B cell (primary cell): ENCODE data around the gene BCL2. TPM values are rescaled to one million over a fixed set of nuclear protein-coding genes. Genes with fewer than 3 reads are reported as not detected.

ENCODE experiments used
- ATAC-seq: fragments of 200-7000 bp; cut with Tn5 transposase; one replicate; pipeline ENCODE4 v1.10.0; 2021; ENCODE audit warnings: low read depth, mild to moderate bottlenecking, moderate number of reproducible peaks, moderate library complexity
- CTCF ChIA-PET: fragments of 350-600 bp; sonication (Branson Sonifier 250); formaldehyde crosslinking; loops from one replicate; lab custom pipeline; 2021; ENCODE audit warnings: antibody characterized with exemption, inconsistent platforms; lab: Charles Lee
- POLR2A ChIA-PET: fragments of 350-600 bp; sonication (Branson Sonifier 250); formaldehyde crosslinking; loops from one replicate; lab custom pipeline; 2021; ENCODE audit warnings: antibody characterized with exemption; lab: Charles Lee
- DNase-seq: peaks from one replicate; pipeline ENCODE4 v3.0.0; 2013
- H2AFZ ChIP-seq: 2 replicates; pipeline ENCODE4 v1.6.1; 2012; ENCODE audit warnings: mild to moderate bottlenecking, low read depth, low read length; ENCODE audit not compliant: insufficient read depth, poor library complexity, severe bottlenecking
- H3K27ac ChIP-seq, 2 donors: 1 replicate in 1 of 2; 2 replicates in 1 of 2; pipeline ENCODE4 v1.5.1; 2012 to 2013; ENCODE audit warnings: low read length in 2 of 2, mild to moderate bottlenecking in 2 of 2, moderate library complexity in 1 of 2
- H3K27me3 ChIP-seq, 4 experiments: fragments of 200-600 bp in 1 of 4; sonication (generic) in 1 of 4; replicated peaks in 1 of 4; 1 replicate in 2 of 4; 2 replicates in 2 of 4; pipeline versions ENCODE4 v1.6.1 to v1.7.0; 2013 to 2016; ENCODE audit warnings: low read length in 3 of 4, mild to moderate bottlenecking in 2 of 4, mixed read lengths in 1 of 4, moderate library complexity in 1 of 4; ENCODE audit not compliant: insufficient read depth in 4 of 4, control insufficient read depth in 3 of 4; ENCODE audit errors: control extremely low read depth in 1 of 4
- H3K36me3 ChIP-seq, 2 experiments: replicated peaks in 1 of 2; 1 replicate in 1 of 2; 2 replicates in 1 of 2; pipeline versions ENCODE4 v1.6.1 to v1.7.1; 2013; ENCODE audit warnings: low read length in 1 of 2; ENCODE audit not compliant: insufficient read depth in 2 of 2, control insufficient read depth in 1 of 2; ENCODE audit errors: control extremely low read depth in 1 of 2, extremely low read depth in 1 of 2
- H3K4me1 ChIP-seq, 2 donors: fragments of 200-600 bp in 1 of 2; sonication (generic) in 1 of 2; 1 replicate in 1 of 2; 2 replicates in 1 of 2; pipeline versions ENCODE4 v1.5.1 to v1.6.1; 2013 to 2017; ENCODE audit warnings: low read length in 2 of 2; ENCODE audit not compliant: control insufficient read depth in 2 of 2, insufficient read depth in 2 of 2
- H3K4me2 ChIP-seq: replicated peaks from 2 replicates; pipeline ENCODE3; 2012; ENCODE audit warnings: mild to moderate bottlenecking, low read depth, low read length; ENCODE audit not compliant: poor library complexity, severe bottlenecking
- H3K4me3 ChIP-seq, 5 experiments: fragments of 200-600 bp in 1 of 5; sonication (generic) in 1 of 5; 1 replicate in 3 of 5; 2 replicates in 2 of 5; pipeline versions ENCODE4 v1.5.1 to v1.7.0; 2011 to 2016; ENCODE audit warnings: low read length in 4 of 5, mild to moderate bottlenecking in 4 of 5, low read depth in 2 of 5, control low read depth in 1 of 5, moderate library complexity in 1 of 5; ENCODE audit not compliant: insufficient read depth in 1 of 5; ENCODE audit errors: control extremely low read depth in 1 of 5, extremely low read depth in 1 of 5
- H3K79me2 ChIP-seq: fragments of 200-600 bp; sonication (generic); one replicate; pipeline ENCODE4 v1.6.0; 2016; ENCODE audit warnings: low read length; ENCODE audit not compliant: control insufficient read depth, insufficient read depth
- H3K9ac ChIP-seq: fragments of 200-600 bp; sonication (generic); 2 replicates; pipeline ENCODE4 v1.6.1; 2017; ENCODE audit warnings: mild to moderate bottlenecking, low read length, moderate library complexity
- H3K9me3 ChIP-seq, 3 donors: one replicate each; pipeline versions ENCODE4 v1.6.1 to v1.7.1; 2013; ENCODE audit warnings: low read length in 2 of 3; ENCODE audit not compliant: control insufficient read depth in 2 of 3, insufficient read depth in 1 of 3; ENCODE audit errors: control extremely low read depth in 1 of 3
- H4K20me1 ChIP-seq: 2 replicates; pipeline ENCODE4 v1.6.0; 2012; ENCODE audit warnings: mild to moderate bottlenecking, low read length; ENCODE audit not compliant: insufficient read depth, control insufficient read depth, poor library complexity, severe bottlenecking
- H3K27ac Mint-ChIP-seq: one replicate; pipeline ENCODE4 v1.8.0; 2021; ENCODE audit warnings: mixed read lengths
- H3K27me3 Mint-ChIP-seq: one replicate; pipeline ENCODE4 v1.8.0; 2021; ENCODE audit warnings: mixed read lengths
- H3K4me1 Mint-ChIP-seq: one replicate; pipeline ENCODE4 v1.8.0; 2021; ENCODE audit warnings: mixed read lengths
- H3K4me3 Mint-ChIP-seq: one replicate; pipeline ENCODE4 v1.8.0; 2021; ENCODE audit warnings: mixed read lengths
- H3K9me3 Mint-ChIP-seq: one replicate; pipeline ENCODE4 v1.8.0; 2022; ENCODE audit warnings: mixed read lengths; ENCODE audit not compliant: insufficient read depth
- EZH2 ChIP-seq: IDR thresholded peaks from 2 replicates; pipeline ENCODE4 v1.6.1; 2012; ENCODE audit warnings: borderline replicate concordance, low read depth, mild to moderate bottlenecking, moderate library complexity, low read length; ENCODE audit not compliant: insufficient read depth, poor library complexity, severe bottlenecking
- WGBS: methylation state at CpG from one replicate; pipeline ENCODE4 v1.1.5; 2013; ENCODE audit warnings: missing lambda C conversion rate; ENCODE audit not compliant: insufficient coverage; 5-methylcytosine and 5-hydroxymethylcytosine counted together
- intact Hi-C: fragments of 100-400 bp; cut with micrococcal nuclease; formaldehyde crosslinking; loops from one replicate; pipeline ENCODE4 v1.10.0; 2022
- polyA plus RNA-seq: library from polyadenylated mRNA; depleted of rRNA; stranded (reverse); fragments of >200 nt; gene quantifications from 2 replicates; pipeline ENCODE4 v1.2.3, GENCODE V29; 2012
- total RNA-seq, 2 donors: library from RNA; stranded (reverse); fragments of 120-200 nt in 1 of 2; gene quantifications; 1 replicate in 1 of 2; 2 replicates in 1 of 2; pipeline versions ENCODE4 v1.2.3 to v1.2.4, GENCODE V29; 2013 to 2022
- TF ChIP-seq, protein P1 (sequence below): fragments of 200-600 bp; IDR thresholded peaks from one replicate; pipeline ENCODE4 v1.8.0; 2022; ENCODE audit warnings: antibody characterized with exemption, mild to moderate bottlenecking

The BCL2 gene
- total and polyA plus RNA-seq, 2 donors (not counting 1 experiment from before 2014, with no cell fraction given) = 27.6 to 144 TPM

DNA sequence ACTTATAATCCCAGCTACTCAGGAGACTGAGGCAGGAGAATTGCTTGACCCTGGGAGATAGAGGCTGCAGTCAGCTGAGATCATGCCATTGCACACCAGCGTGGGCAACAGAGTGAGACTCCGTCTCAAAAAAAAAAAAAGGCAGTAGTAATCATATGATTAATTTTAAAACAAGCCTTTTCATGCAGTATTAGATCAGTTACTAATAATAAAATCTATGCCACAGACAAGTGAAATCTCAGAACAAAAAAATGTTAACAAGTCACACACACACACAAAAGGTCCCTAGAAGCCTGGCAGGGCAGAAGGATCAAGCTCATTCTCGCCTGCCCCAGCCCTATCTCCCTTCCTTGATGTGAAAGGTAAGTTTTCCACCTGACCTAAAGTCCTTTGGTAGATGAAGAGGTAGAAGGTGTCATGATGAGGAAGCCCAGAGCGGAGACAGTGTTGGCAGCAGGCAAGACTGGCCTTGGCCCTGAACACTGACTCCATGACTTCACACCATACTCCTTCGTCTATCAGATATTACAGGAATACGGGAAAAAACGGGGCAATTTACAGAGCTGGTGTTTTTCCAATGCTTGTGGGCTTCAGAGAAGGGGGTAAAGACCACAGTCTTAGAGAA lies 36.8 kb upstream of the BCL2 start:
- no peak for DNase-seq
- peaks cover 3 to 17% of the 10 kb centered on the region in 2 experiments for H3K36me3 ChIP-seq
- no peak for TF ChIP-seq EZH2
- TF ChIP-seq, protein P1, sequence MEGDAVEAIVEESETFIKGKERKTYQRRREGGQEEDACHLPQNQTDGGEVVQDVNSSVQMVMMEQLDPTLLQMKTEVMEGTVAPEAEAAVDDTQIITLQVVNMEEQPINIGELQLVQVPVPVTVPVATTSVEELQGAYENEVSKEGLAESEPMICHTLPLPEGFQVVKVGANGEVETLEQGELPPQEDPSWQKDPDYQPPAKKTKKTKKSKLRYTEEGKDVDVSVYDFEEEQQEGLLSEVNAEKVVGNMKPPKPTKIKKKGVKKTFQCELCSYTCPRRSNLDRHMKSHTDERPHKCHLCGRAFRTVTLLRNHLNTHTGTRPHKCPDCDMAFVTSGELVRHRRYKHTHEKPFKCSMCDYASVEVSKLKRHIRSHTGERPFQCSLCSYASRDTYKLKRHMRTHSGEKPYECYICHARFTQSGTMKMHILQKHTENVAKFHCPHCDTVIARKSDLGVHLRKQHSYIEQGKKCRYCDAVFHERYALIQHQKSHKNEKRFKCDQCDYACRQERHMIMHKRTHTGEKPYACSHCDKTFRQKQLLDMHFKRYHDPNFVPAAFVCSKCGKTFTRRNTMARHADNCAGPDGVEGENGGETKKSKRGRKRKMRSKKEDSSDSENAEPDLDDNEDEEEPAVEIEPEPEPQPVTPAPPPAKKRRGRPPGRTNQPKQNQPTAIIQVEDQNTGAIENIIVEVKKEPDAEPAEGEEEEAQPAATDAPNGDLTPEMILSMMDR = no peak
- Mint-ChIP-seq H3K9me3 (no peaks in the 10 kb centered on the region), H3K4me1 (no peaks in the 10 kb centered on the region), H3K27ac (no peak overlapping the region), H3K4me3 (no peak overlapping the region), H3K27me3 (no peaks in the 10 kb centered on the region)
- no peak overlapping the region for H3K27ac ChIP-seq
- no peaks in the 10 kb centered on the region for H3K79me2 ChIP-seq
- no CpG with 5 or more reads among the region's 7 CpGs for WGBS
- no peaks in the 10 kb centered on the region for H3K4me1 ChIP-seq
- no peak overlapping the region for H2AFZ ChIP-seq
- no peak overlapping the region for H3K4me2 ChIP-seq
- H3K9me3 ChIP-seq = no peaks in the 10 kb centered on the region
- ChIA-PET CTCF (interaction anchor here (1.6 kb wide), 1 partner anchor 15 kb away, joined by 7 read pairs; no protein-coding TSS in a partner anchor), POLR2A (no interaction called here)
- no peak overlapping the region for H3K4me3 ChIP-seq
- no peak for ATAC-seq
- H3K9ac ChIP-seq = no peak overlapping the region
- no peaks in the 10 kb centered on the region for H3K27me3 ChIP-seq
- intact Hi-C loops = no loop called here
- H4K20me1 ChIP-seq = no peaks in the 10 kb centered on the region

DNA sequence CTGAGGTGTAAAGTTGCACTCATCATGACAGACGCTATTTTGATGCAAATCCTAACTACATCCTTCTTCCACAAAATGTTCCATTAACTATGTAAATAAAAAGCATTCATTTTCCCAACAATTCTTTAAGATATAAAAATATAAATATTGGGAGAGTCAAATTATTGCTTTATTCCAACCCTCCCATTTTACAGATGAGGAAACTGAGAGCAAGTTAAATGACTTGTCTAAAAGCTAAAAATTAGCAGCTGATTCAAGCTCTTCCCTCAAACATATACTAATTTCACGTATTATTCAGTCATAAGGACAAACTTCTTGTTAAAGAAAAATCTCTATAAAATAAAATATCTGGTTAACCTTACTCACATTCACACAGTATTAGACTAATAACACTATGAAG lies 30.7 kb upstream of the BCL2 start:
- H3K27me3 ChIP-seq = no peaks in the 10 kb centered on the region
- ChIA-PET POLR2A (no interaction called here), CTCF (interaction anchor here (1.2 to 1.8 kb wide), 3 partner anchors 10 to 334 kb away, joined by 3 to 7 read pairs (median 7); no protein-coding TSS in a partner anchor)
- H3K4me2 ChIP-seq = no peak overlapping the region
- WGBS = no CpG with 5 or more reads among the region's 2 CpGs
- H4K20me1 ChIP-seq = no peaks in the 10 kb centered on the region
- intact Hi-C loops = no loop called here
- no peaks in the 10 kb centered on the region for H3K9me3 ChIP-seq
- no peak for ATAC-seq
- no peak overlapping the region for H3K4me3 Mint-ChIP-seq
- H3K36me3 ChIP-seq = peaks cover 1 to 36% of the 10 kb centered on the region in 2 experiments
- peaks cover 6% of the 10 kb centered on the region for H3K4me1 Mint-ChIP-seq
- H3K9ac ChIP-seq = no peak overlapping the region
- H3K27me3 Mint-ChIP-seq = no peaks in the 10 kb centered on the region
- TF ChIP-seq, protein P1 = no peak
- TF ChIP-seq EZH2 = no peak
- H3K4me1 ChIP-seq = peaks cover 5 to 7% of the 10 kb centered on the region in 2 donors
- DNase-seq = no peak
- no peak overlapping the region for H2AFZ ChIP-seq
- H3K27ac ChIP-seq = no peak overlapping the region
- H3K4me3 ChIP-seq = no peak overlapping the region
- H3K27ac Mint-ChIP-seq = no peak overlapping the region
- H3K9me3 Mint-ChIP-seq = no peaks in the 10 kb centered on the region
- H3K79me2 ChIP-seq = no peaks in the 10 kb centered on the region
